HG03103 (cell line): ENCODE data around the gene EPB41L5.
"Not testable (repeated sequence)": the region's sequence is repeated elsewhere in the genome, so short reads cannot be mapped to it uniquely, and the experiment has no call there.

Experiments used
- ATAC-seq: cut with Tn5 transposase; IDR thresholded peaks from one replicate; pipeline ENCODE4 v1.9.1; 2021; ENCODE audit warnings: low read depth; ENCODE audit not compliant: unreplicated experiment

EPB41L5 gene

GRCh38 chr2:120029672-120030640, 17.1 kb downstream of the EPB41L5 start:
- ATAC-seq, result no peak

- no peak for ATAC-seq
These were observed 19.4 kb downstream of the EPB41L5 start for GRCh38 chr2:120032297-120032696.

GRCh38 chr2:120034027-120034426, 21.1 kb downstream of the EPB41L5 start:
- ATAC-seq, result no peak

- no peak for ATAC-seq
These were observed 21.7 kb downstream of the EPB41L5 start for GRCh38 chr2:120034621-120035020.

GRCh38 chr2:120036145-120036544, 23.3 kb downstream of the EPB41L5 start:
- ATAC-seq, result no peak

GRCh38 chr2:120037995-120038541, 25.2 kb downstream of the EPB41L5 start:
- no peak for ATAC-seq

- ATAC-seq, result no peak
These were observed 29.5 kb downstream of the EPB41L5 start for GRCh38 chr2:120042359-120042758.

- ATAC-seq, result no peak
These were observed 31.5 kb downstream of the EPB41L5 start for GRCh38 chr2:120044336-120044735.

- ATAC-seq, result not testable (repeated sequence)
These were observed 32.9 kb downstream of the EPB41L5 start for GRCh38 chr2:120045775-120046174.

GRCh38 chr2:120046252-120046651, 33.4 kb downstream of the EPB41L5 start:
- not testable (repeated sequence) for ATAC-seq

- no peak for ATAC-seq
These were observed 39.7 kb downstream of the EPB41L5 start for GRCh38 chr2:120052597-120052996.

- no peak for ATAC-seq
These were observed 41.0 kb downstream of the EPB41L5 start for GRCh38 chr2:120053891-120054290.

GRCh38 chr2:120059483-120059882, 46.6 kb downstream of the EPB41L5 start:
- no peak for ATAC-seq

GRCh38 chr2:120060088-120060623, 47.3 kb downstream of the EPB41L5 start:
- ATAC-seq, result no peak

GRCh38 chr2:120064664-120065063, 51.8 kb downstream of the EPB41L5 start:
- ATAC-seq, result no peak

- no peak for ATAC-seq
These were observed 54.1 kb downstream of the EPB41L5 start for GRCh38 chr2:120066800-120067547.

- ATAC-seq, result not testable (repeated sequence)
These were observed 55.3 kb downstream of the EPB41L5 start for GRCh38 chr2:120068040-120068658.

- no peak for ATAC-seq
These were observed 62.7 kb downstream of the EPB41L5 start for GRCh38 chr2:120075545-120075944.

- ATAC-seq, result no peak
These were observed 65.0 kb downstream of the EPB41L5 start for GRCh38 chr2:120077896-120078295.

GRCh38 chr2:120079647-120080046, 66.8 kb downstream of the EPB41L5 start:
- ATAC-seq, result no peak
